Thoracic aorta (tissue), 2 donors: ENCODE measurements around the gene BSG. TPM values are rescaled to one million over a fixed set of nuclear protein-coding genes. Genes with fewer than 3 reads are reported as not detected.

Experiments used
- ATAC-seq: fragments of 150-250 bp; one replicate; pipeline ENCODE4 v1.8.0; 2017; ENCODE audit warnings: low read depth; ENCODE audit not compliant: insufficient number of reproducible peaks, low FRiP score
- DNase-seq: peaks from one replicate; pipeline ENCODE4 v3.0.0-alpha.2; 2020; ENCODE audit warnings: low spot score
- H3K27ac ChIP-seq, 2 donors: fragments of 200-600 bp; sonication (generic); 1 replicate in 1 of 2; 2 replicates in 1 of 2; pipeline ENCODE4 v1.5.1; 2016; ENCODE audit warnings: mild to moderate bottlenecking in 2 of 2, moderate library complexity in 2 of 2
- H3K27me3 ChIP-seq: fragments of 200-600 bp; sonication (generic); replicated peaks from 2 replicates; pipeline ENCODE4 v1.6.0; 2016; ENCODE audit warnings: mild to moderate bottlenecking; ENCODE audit not compliant: insufficient read depth
- H3K36me3 ChIP-seq: fragments of 200-600 bp; sonication (generic); one replicate; pipeline ENCODE4 v1.5.1; 2016
- H3K4me1 ChIP-seq, 2 donors: fragments of 200-600 bp; sonication (generic); 1 replicate in 1 of 2; 2 replicates in 1 of 2; pipeline versions ENCODE4 v1.5.1 to v1.6.0; 2016; ENCODE audit warnings: low read depth in 2 of 2, mild to moderate bottlenecking in 1 of 2; ENCODE audit not compliant: control insufficient read depth in 1 of 2
- H3K4me3 ChIP-seq: fragments of 200-600 bp; sonication (generic); 2 replicates; pipeline ENCODE4 v1.5.1; 2016; ENCODE audit warnings: mild to moderate bottlenecking
- H3K9me3 ChIP-seq: fragments of 200-600 bp; sonication (generic); 2 replicates; pipeline ENCODE4 v1.5.1; 2016
- total RNA-seq, 2 donors: library from RNA; depleted of rRNA; stranded (reverse); fragments of >200 nt; gene quantifications; one replicate each; pipeline versions ENCODE4 v1.1.0 to v1.2.3, GENCODE V29; 2016
- TF ChIP-seq, protein P1 (sequence below): fragments of 200-600 bp; sonication (generic); IDR thresholded peaks from one replicate; pipeline ENCODE4 v1.5.1; 2019; ENCODE audit warnings: antibody characterized with exemption

BSG gene
- total RNA-seq, 2 donors from 2014 or later = 344 to 575 TPM

DNA sequence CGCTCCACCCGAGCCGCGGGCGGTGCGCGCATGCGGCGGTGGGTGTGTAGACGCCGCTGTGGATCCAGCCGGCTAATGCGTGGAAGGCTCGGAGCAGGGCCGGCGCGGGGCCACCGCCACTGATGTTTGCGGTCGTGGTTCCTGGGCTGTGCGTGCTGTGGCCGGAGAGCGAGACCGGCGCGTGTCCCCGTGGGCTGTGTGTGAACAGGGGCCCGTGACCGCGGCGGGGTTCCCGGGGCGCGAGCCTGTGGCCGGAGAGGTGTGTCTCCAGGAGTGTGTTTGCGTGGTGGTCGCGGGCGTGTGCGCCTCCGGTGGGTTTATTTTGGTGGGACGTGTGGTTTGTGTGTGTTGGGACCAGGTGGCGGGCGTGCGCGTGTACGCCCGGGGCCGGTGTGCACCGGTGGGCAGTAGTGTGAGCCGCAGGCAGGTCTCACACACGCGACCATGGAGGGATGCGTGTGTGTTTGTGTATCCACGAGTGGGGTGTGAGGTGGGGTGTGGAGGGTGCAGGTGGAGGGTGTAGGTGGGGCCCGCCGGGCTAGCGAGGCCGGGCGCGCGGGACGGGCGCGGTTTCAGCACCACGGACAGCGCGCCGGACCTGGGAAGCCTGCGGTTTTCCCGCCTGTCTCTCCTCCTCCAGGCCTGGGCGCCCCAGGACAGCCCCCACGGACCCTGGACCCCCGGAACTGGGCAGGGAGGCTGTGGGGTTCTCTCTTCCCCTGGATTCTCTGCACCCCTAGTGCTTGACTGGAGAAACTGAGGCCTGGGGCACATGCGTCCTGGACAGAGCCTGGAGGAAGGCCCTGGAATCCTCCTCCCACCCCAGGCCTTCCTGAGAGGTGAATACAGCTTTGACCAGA, 18.9 kb downstream of the BSG start:
- TF ChIP-seq, protein P1, sequence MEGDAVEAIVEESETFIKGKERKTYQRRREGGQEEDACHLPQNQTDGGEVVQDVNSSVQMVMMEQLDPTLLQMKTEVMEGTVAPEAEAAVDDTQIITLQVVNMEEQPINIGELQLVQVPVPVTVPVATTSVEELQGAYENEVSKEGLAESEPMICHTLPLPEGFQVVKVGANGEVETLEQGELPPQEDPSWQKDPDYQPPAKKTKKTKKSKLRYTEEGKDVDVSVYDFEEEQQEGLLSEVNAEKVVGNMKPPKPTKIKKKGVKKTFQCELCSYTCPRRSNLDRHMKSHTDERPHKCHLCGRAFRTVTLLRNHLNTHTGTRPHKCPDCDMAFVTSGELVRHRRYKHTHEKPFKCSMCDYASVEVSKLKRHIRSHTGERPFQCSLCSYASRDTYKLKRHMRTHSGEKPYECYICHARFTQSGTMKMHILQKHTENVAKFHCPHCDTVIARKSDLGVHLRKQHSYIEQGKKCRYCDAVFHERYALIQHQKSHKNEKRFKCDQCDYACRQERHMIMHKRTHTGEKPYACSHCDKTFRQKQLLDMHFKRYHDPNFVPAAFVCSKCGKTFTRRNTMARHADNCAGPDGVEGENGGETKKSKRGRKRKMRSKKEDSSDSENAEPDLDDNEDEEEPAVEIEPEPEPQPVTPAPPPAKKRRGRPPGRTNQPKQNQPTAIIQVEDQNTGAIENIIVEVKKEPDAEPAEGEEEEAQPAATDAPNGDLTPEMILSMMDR = no peak
- no peaks in the 10 kb centered on the region for H3K9me3 ChIP-seq
- no peak overlapping the region for H3K4me3 ChIP-seq
- H3K36me3 ChIP-seq = no peaks in the 10 kb centered on the region
- peaks cover 20% of the 10 kb centered on the region for H3K27me3 ChIP-seq
- DNase-seq (no peak), ATAC-seq (no peak)
- no peak overlapping the region for H3K27ac ChIP-seq
- H3K4me1 ChIP-seq = peaks cover 3 to 4% of the 10 kb centered on the region in 2 donors

- H3K27ac ChIP-seq = no peak overlapping the region
- H3K27me3 ChIP-seq = peaks cover 20% of the 10 kb centered on the region
- peaks cover 3 to 4% of the 10 kb centered on the region in 2 donors for H3K4me1 ChIP-seq
- TF ChIP-seq, protein P1 = no peak
- no peak overlapping the region for H3K4me3 ChIP-seq
- ATAC-seq = no peak
- no peaks in the 10 kb centered on the region for H3K9me3 ChIP-seq
- no peak for DNase-seq
- no peaks in the 10 kb centered on the region for H3K36me3 ChIP-seq
Measured at GRCh38 chr19:592101-592500, 19.7 kb downstream of the BSG start.

GRCh38 chr19:593055-593454, 20.7 kb downstream of the BSG start:
- TF ChIP-seq, protein P1 = no peak
- Histone ChIP-seq H3K27me3 (peaks cover 20% of the 10 kb centered on the region), H3K4me3 (no peak overlapping the region), H3K4me1 (peaks cover 3 to 4% of the 10 kb centered on the region in 2 donors), H3K36me3 (no peaks in the 10 kb centered on the region), H3K9me3 (no peaks in the 10 kb centered on the region), H3K27ac (no peak overlapping the region)
- no peak for ATAC-seq
- DNase-seq = no peak

DNA sequence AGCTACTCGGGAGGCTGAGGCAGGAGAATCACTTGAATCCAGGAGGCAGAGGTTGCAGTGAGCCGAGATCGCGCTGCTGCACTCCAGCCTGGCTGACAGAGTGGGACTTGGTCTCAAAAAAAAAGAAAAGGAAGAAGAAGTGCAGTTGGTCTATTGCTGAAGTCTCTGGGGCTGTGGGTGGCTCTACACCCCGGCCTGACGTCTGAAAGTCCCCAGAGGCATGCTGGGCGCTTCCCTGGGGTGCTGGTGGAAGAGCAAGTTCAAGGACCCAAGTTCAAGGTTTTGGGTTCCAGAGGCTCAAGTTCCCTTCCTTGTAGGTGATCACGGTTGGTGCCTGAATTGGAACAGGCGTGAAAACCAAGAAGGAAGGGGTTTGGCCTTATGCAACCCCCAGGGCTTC, 21.1 kb downstream of the BSG start:
- no peak overlapping the region for H3K4me3 ChIP-seq
- H3K27me3 ChIP-seq = peaks cover 20% of the 10 kb centered on the region
- ATAC-seq = no peak
- no peaks in the 10 kb centered on the region for H3K9me3 ChIP-seq
- no peak overlapping the region for H3K27ac ChIP-seq
- DNase-seq = no peak
- TF ChIP-seq, protein P1 = no peak
- peaks cover 3 to 4% of the 10 kb centered on the region in 2 donors for H3K4me1 ChIP-seq
- H3K36me3 ChIP-seq = no peaks in the 10 kb centered on the region

DNA sequence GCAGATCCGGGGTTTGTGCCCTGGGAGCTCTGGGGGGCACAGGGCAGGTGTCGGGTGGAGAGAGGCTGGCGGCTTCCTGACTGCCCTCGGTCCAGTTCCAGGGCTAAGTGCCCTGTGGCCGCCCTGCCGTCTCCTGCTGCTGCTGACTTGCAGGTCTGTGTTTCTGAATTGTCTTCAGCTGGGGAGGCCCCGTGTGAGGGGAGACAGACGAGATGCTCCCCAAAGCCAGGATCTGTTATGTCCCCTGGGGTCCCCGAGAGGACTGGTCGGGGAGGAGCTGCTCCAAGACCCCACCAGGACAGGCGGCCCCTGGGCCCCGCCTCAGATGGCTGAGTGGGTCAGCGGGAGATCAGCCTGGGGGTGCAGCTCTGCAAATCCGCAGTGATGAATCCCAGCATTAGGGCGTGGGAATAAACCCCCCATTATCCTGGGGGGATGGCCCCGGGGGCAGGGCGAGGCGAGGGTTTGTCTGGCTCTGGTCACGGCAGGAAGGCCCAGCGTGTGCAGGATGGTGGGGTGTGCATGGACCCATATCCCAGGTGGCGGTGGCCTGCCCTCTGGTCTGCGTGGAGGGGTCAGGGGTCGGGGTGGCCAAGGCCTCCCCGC, 22.0 kb downstream of the BSG start:
- no peak for DNase-seq
- Histone ChIP-seq H3K4me3 (no peak overlapping the region), H3K4me1 (peaks cover 1 to 3% of the 10 kb centered on the region in 2 donors), H3K9me3 (no peaks in the 10 kb centered on the region), H3K27ac (no peak overlapping the region), H3K36me3 (no peaks in the 10 kb centered on the region), H3K27me3 (peaks cover 15% of the 10 kb centered on the region)
- TF ChIP-seq, protein P1 = no peak
- no peak for ATAC-seq
